Type B pancreatic cell (in vitro differentiated cells): ENCODE measurements around the gene DLK1. TPM values are rescaled to one million over a fixed set of nuclear protein-coding genes. Genes with fewer than 3 reads are reported as not detected.

Experiments used
- DNase-seq: peaks from one replicate; pipeline ENCODE4 v3.0.0; 2021; ENCODE audit warnings: mixed read lengths; ENCODE audit not compliant: unreplicated experiment; ENCODE audit errors: extremely low spot score
- H3K27ac Mint-ChIP-seq: 2 replicates; pipeline ENCODE4 v1.8.0; 2021; ENCODE audit warnings: mild to moderate bottlenecking, mixed read lengths
- H3K27me3 Mint-ChIP-seq: 2 replicates; pipeline ENCODE4 v1.8.0; 2021; ENCODE audit warnings: mixed read lengths
- H3K36me3 Mint-ChIP-seq: 2 replicates; pipeline ENCODE4 v1.8.0; 2021; ENCODE audit warnings: mixed read lengths
- H3K4me1 Mint-ChIP-seq: one replicate; pipeline ENCODE4 v1.8.0; 2021; ENCODE audit warnings: mixed read lengths; ENCODE audit not compliant: unreplicated experiment
- H3K4me3 Mint-ChIP-seq: 2 replicates; pipeline ENCODE4 v1.8.0; 2021; ENCODE audit warnings: mild to moderate bottlenecking, mixed read lengths
- H3K9me3 Mint-ChIP-seq: 2 replicates; pipeline ENCODE4 v1.8.0; 2021; ENCODE audit warnings: mixed read lengths
- CTCF ChIP-seq: fragments of 200-600 bp; sonication (generic); conservative IDR thresholded peaks from 2 replicates; pipeline ENCODE4 v1.5.0; 2021; ENCODE audit warnings: antibody characterized with exemption, mild to moderate bottlenecking
- total RNA-seq: library from RNA; stranded (reverse); gene quantifications from 2 replicates; pipeline ENCODE4 v1.2.1, GENCODE V29; 2021; ENCODE audit warnings: low replicate concordance

DLK1 gene
- total RNA-seq, 1 donor from 2014 or later = 149 TPM

- Mint-ChIP-seq H3K9me3 (no peaks in the 10 kb centered on the region), H3K36me3 (no peaks in the 10 kb centered on the region), H3K4me1 (no peaks in the 10 kb centered on the region), H3K27me3 (peaks cover 8% of the 10 kb centered on the region), H3K4me3 (no peak overlapping the region), H3K27ac (no peak overlapping the region)
- DNase-seq = no peak
- TF ChIP-seq CTCF = no peak
These were observed 13.6 kb downstream of the DLK1 start for GRCh38 chr14:100740196-100740825.

DNA sequence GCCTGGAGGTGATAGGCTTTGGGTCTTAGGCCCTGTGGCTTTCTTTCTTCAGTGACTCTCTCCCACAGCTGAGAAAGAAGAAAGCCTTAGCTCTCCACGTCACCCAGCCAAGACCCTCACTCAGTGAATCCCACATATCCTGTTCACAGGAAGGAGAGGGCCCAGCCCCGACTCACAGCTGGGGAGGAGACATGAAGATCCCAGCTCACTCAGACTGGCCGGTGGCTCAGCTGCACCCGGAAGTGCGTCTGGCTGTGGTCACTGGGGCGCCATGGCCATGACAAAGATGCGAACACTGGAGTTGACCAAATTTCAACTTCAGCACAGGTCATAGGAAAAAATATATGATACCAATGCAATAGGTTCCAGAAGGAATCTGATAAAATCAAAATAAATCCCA is 14.2 kb downstream of the DLK1 start:
- no peak for TF ChIP-seq CTCF
- H3K4me1 Mint-ChIP-seq = no peaks in the 10 kb centered on the region
- H3K36me3 Mint-ChIP-seq = no peaks in the 10 kb centered on the region
- H3K4me3 Mint-ChIP-seq = no peak overlapping the region
- H3K9me3 Mint-ChIP-seq = no peaks in the 10 kb centered on the region
- DNase-seq = no peak
- H3K27me3 Mint-ChIP-seq = peaks cover 8% of the 10 kb centered on the region
- H3K27ac Mint-ChIP-seq = no peak overlapping the region

DNA sequence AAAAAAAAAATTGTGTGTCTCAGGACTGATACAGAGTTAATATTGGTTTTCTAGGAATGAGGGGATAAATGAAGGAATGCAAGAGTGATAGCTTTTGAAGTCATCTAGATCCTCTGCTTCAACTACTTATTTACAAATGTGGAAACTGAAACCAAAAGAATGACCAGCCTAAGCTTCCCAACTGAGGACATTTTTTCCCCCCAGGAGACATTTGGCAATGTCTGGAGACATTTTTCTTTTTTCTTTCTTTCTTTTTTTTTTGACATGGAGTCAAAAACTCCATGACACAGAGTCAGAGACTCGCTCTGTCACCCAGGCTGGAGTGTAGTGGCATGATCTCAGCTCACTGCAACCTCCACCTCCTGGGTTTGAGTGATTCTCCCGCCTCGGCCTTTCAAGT is 15.3 kb downstream of the DLK1 start:
- TF ChIP-seq CTCF = no peak
- H3K27ac Mint-ChIP-seq = no peak overlapping the region
- no peak for DNase-seq
- H3K27me3 Mint-ChIP-seq = peaks cover 6% of the 10 kb centered on the region
- no peak overlapping the region for H3K4me3 Mint-ChIP-seq
- no peaks in the 10 kb centered on the region for H3K9me3 Mint-ChIP-seq
- H3K4me1 Mint-ChIP-seq = no peaks in the 10 kb centered on the region
- no peaks in the 10 kb centered on the region for H3K36me3 Mint-ChIP-seq

- Mint-ChIP-seq H3K4me3 (no peak overlapping the region), H3K27me3 (peaks cover 12% of the 10 kb centered on the region), H3K4me1 (no peaks in the 10 kb centered on the region), H3K27ac (no peak overlapping the region), H3K9me3 (no peaks in the 10 kb centered on the region), H3K36me3 (no peaks in the 10 kb centered on the region)
- no peak for TF ChIP-seq CTCF
- no peak for DNase-seq
These were observed 19.6 kb downstream of the DLK1 start for GRCh38 chr14:100746326-100746725.

DNA sequence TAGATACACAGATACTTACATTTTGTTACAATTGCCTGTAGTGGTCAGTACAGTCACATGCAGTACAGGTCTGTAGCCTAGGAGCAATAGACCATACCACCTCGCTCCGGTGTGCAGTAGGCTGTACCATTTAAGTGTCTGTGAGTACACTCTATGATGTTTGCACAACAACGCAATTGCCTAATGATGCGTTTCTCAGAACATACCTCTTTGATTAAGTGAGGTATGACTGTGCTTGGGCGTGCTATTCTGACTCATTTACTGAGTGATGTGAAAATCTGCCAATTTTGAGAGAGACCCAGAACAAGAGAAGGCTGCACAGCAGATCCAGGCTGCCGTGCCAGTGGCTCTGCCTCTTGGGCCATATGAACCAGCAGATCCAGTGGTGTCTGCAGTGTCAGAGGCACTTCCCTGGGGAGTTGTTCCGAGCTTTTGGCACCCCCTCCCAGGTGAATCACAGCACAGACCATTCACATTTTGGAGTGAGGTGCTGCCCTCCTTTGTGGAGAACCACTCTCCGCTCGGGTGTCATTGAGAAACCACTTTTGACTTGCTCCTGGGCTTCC is 20.4 kb downstream of the DLK1 start:
- Mint-ChIP-seq H3K4me1 (no peaks in the 10 kb centered on the region), H3K27me3 (peaks cover 18% of the 10 kb centered on the region), H3K27ac (no peak overlapping the region), H3K9me3 (no peaks in the 10 kb centered on the region), H3K4me3 (no peak overlapping the region), H3K36me3 (no peaks in the 10 kb centered on the region)
- no peak for TF ChIP-seq CTCF
- DNase-seq = no peak
